Trophoblast cell (in vitro differentiated cells and primary cell): ENCODE results near the gene TROAP.
"Not testable (repeated sequence)": the region's sequence is repeated elsewhere in the genome, so short reads cannot be mapped to it uniquely, and the experiment has no call there.

ENCODE experiments used
- DNase-seq, 2 donors: peaks; one replicate each; pipeline ENCODE4 v3.0.0-alpha.2; 2016
- H2AFZ ChIP-seq: 2 replicates; pipeline ENCODE4 v1.6.1; 2013; ENCODE audit warnings: low read length, moderate library complexity, mild to moderate bottlenecking; ENCODE audit not compliant: insufficient read depth, poor library complexity
- H2AK5ac ChIP-seq: 2 replicates; pipeline ENCODE4 v1.6.1; 2013; ENCODE audit warnings: mild to moderate bottlenecking, low read length
- H2BK120ac ChIP-seq: 2 replicates; pipeline ENCODE4 v1.6.1; 2013; ENCODE audit warnings: low read length, mild to moderate bottlenecking, moderate library complexity; ENCODE audit not compliant: insufficient read depth, poor library complexity
- H2BK12ac ChIP-seq: 2 replicates; pipeline ENCODE4 v1.6.1; 2013; ENCODE audit warnings: mild to moderate bottlenecking, low read length, moderate library complexity
- H2BK5ac ChIP-seq: 2 replicates; pipeline ENCODE4 v1.6.1; 2013; ENCODE audit warnings: low read length, low read depth, moderate library complexity, mild to moderate bottlenecking; ENCODE audit not compliant: poor library complexity
- H3K14ac ChIP-seq: 2 replicates; pipeline ENCODE4 v1.6.1; 2013; ENCODE audit warnings: mild to moderate bottlenecking, low read length
- H3K18ac ChIP-seq: 2 replicates; pipeline ENCODE4 v1.6.1; 2013; ENCODE audit warnings: mild to moderate bottlenecking, low read length
- H3K23ac ChIP-seq: 2 replicates; pipeline ENCODE4 v1.6.1; 2013; ENCODE audit warnings: low read length
- H3K27ac ChIP-seq: 2 replicates; pipeline ENCODE4 v1.5.1; 2013; ENCODE audit warnings: low read depth, mild to moderate bottlenecking, inconsistent platforms, low read length, moderate library complexity
- H3K27me3 ChIP-seq: 2 replicates; pipeline ENCODE4 v1.6.1; 2013; ENCODE audit warnings: inconsistent platforms, mild to moderate bottlenecking, low read length, moderate library complexity; ENCODE audit not compliant: insufficient read depth
- H3K36me3 ChIP-seq, 2 experiments: 1 replicate in 1 of 2; 2 replicates in 1 of 2; pipeline ENCODE4 v1.6.1; 2013; ENCODE audit warnings: low read length in 2 of 2, mild to moderate bottlenecking in 2 of 2, moderate library complexity in 1 of 2; ENCODE audit not compliant: insufficient read depth in 2 of 2, control insufficient read depth in 1 of 2
- H3K4ac ChIP-seq: 2 replicates; pipeline ENCODE4 v1.6.1; 2013; ENCODE audit warnings: low read depth, mild to moderate bottlenecking, low read length, moderate library complexity
- H3K4me1 ChIP-seq, 2 experiments: 1 replicate in 1 of 2; 2 replicates in 1 of 2; pipeline ENCODE4 v1.6.1; 2013; ENCODE audit warnings: low read length in 2 of 2, mild to moderate bottlenecking in 2 of 2, moderate library complexity in 1 of 2; ENCODE audit not compliant: insufficient read depth in 2 of 2, control insufficient read depth in 1 of 2
- H3K4me2 ChIP-seq: 2 replicates; pipeline ENCODE4 v1.6.1; 2013; ENCODE audit warnings: inconsistent platforms, mild to moderate bottlenecking, low read length, moderate library complexity
- H3K4me3 ChIP-seq: 2 replicates; pipeline ENCODE4 v1.5.1; 2013; ENCODE audit warnings: mild to moderate bottlenecking, low read depth, low read length, inconsistent platforms
- H3K79me1 ChIP-seq: one replicate; pipeline ENCODE4 v1.6.1; 2013; ENCODE audit warnings: low read length
- H3K79me2 ChIP-seq: 2 replicates; pipeline ENCODE4 v1.6.1; 2013; ENCODE audit warnings: low read length, mild to moderate bottlenecking; ENCODE audit not compliant: control insufficient read depth, insufficient read depth, poor library complexity
- H3K9ac ChIP-seq: 2 replicates; pipeline ENCODE4 v1.6.1; 2013; ENCODE audit warnings: mild to moderate bottlenecking, low read length
- H3K9me3 ChIP-seq: 2 replicates; pipeline ENCODE4 v1.6.1; 2013; ENCODE audit warnings: low read depth, mild to moderate bottlenecking, control low read depth, inconsistent platforms, low read length; ENCODE audit not compliant: insufficient read depth
- H4K12ac ChIP-seq: 2 replicates; pipeline ENCODE4 v1.6.1; 2013; ENCODE audit warnings: low read depth, mild to moderate bottlenecking, low read length, moderate library complexity
- H4K8ac ChIP-seq: 2 replicates; pipeline ENCODE4 v1.6.1; 2013; ENCODE audit warnings: low read depth, mild to moderate bottlenecking, low read length, moderate library complexity
- H4K91ac ChIP-seq: one replicate; pipeline ENCODE4 v1.6.1; 2013; ENCODE audit warnings: low read depth, mild to moderate bottlenecking, low read length, moderate library complexity
- WGBS: extraction: QIAGEN DNeasy Blood & Tissue Kit; methylation state at CpG from one replicate; pipeline ENCODE4 v1.1.7; 2013; ENCODE audit warnings: missing lambda C conversion rate; ENCODE audit not compliant: insufficient read length, insufficient coverage; ENCODE audit errors: extremely low coverage; 5-methylcytosine and 5-hydroxymethylcytosine counted together

The TROAP gene

DNA sequence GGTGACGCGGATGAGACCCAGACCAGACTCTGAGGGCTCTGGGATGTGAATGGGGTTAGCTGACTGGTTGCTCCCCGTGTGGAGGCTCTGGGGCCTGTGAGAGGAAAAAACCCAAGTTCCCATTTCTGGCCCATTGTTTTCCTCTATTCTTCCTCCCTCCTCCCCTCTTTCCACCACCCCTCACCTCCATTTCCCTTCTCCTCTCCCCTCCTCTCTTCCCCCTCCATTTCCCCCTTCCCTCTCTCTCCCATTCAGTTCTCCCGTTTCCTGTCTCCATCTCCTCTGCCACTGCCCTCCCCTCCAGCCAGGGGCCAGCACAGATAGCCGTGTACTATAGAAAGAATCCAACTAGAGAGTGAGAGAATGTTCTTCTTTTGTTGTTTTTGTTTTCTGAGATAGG lies 40.8 kb upstream of the TROAP start:
- Histone ChIP-seq H3K14ac (no peak overlapping the region), H3K23ac (no peak overlapping the region), H3K4me3 (no peak overlapping the region), H2BK5ac (no peak overlapping the region), H2BK12ac (no peak overlapping the region), H3K79me2 (no peaks in the 10 kb centered on the region), H3K36me3 (no peaks in the 10 kb centered on the region), H3K4ac (no peak overlapping the region), H4K12ac (no peak overlapping the region), H3K79me1 (no peaks in the 10 kb centered on the region), H3K4me1 (peaks cover 2 to 4% of the 10 kb centered on the region in 2 experiments), H3K27ac (no peak overlapping the region), H3K18ac (no peak overlapping the region), H3K4me2 (no peak overlapping the region), H2BK120ac (no peak overlapping the region), H4K8ac (no peak overlapping the region), H3K27me3 (no peaks in the 10 kb centered on the region), H3K9ac (no peak overlapping the region), H2AFZ (no peak overlapping the region), H4K91ac (no peak overlapping the region), H2AK5ac (no peak overlapping the region), H3K9me3 (peaks cover 3% of the 10 kb centered on the region)
- DNase-seq = no peak
- no CpG with 5 or more reads among the region's 5 CpGs for WGBS

DNA sequence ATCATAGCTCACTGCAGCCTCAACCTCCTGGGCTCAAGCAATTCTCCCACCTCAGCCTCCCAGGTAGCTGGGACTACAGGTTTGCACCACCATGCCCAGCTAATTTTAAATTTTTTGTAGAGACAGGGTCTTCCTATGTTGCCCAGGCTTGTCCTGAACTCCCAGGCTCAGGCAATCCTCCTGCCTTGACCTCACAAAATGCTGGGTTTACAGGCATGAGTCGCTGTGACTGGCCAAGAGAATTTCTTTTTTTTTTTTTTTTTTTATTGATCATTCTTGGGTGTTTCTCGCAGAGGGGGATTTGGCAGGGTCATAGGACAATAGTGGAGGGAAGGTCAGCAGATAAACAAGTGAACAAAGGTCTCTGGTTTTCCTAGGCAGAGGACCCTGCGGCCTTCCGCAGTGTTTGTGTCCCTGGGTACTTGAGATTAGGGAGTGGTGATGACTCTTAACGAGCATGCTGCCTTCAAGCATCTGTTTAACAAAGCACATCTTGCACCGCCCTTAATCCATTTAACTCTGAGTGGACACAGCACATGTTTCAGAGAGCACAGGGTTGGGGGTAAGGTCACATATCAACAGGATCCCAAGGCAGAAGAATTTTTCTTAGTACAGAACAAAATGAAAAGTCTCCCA lies 40.2 kb upstream of the TROAP start:
- H4K91ac ChIP-seq, H4K8ac ChIP-seq, H3K36me3 ChIP-seq, H3K4me1 ChIP-seq, H3K4me3 ChIP-seq, H3K9ac ChIP-seq, H2AK5ac ChIP-seq, H3K18ac ChIP-seq, H3K79me1 ChIP-seq, H3K79me2 ChIP-seq, H4K12ac ChIP-seq, H3K23ac ChIP-seq, H2BK120ac ChIP-seq, H3K27ac ChIP-seq, H3K27me3 ChIP-seq, H3K9me3 ChIP-seq, H3K4me2 ChIP-seq, H2BK12ac ChIP-seq, H3K14ac ChIP-seq, DNase-seq, H2BK5ac ChIP-seq, H2AFZ ChIP-seq, H3K4ac ChIP-seq: not testable (repeated sequence)
- WGBS = no CpG with 5 or more reads among the region's 6 CpGs

DNA sequence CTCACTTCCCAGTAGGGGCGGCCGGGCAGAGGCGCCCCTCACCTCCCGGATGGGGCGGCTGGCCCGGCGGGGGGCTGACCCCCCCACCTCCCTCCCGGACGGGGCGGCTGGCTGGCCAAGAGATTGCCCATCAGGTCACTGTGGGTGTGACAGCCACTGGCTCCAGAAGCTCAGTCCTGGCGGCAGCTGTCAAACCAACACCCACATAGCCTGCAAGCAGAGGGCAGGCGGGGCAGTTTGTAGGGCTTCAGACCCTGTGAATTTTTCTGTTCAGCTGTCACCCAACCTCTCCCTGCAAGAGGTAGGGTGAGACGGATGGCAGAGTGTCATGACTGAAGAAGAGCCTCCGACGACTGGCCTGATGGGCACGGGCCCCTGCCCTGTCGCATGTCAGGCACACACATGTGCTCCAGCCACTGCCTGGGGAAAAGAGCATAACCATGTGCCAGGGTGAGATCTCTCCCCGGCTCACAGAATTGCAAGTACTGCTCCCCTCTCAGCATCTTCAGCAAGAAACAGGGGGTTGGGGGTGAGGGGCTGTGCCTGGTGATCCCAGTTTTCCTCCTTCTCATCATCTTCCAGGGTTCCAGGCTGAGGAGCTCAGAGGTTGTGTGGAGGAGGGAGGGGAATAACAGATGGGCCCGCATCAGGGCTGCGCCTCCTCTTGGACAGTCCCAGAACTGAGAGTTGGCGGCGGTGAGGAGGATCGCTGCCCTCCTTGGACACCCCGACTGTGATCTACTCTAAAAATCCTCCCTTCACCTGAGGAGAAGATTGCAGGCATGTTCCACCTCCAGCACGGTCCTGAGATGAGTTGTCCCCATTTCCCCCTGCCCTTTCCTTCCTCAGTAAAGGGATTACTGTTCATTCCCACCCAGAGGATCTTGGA lies 39.3 kb upstream of the TROAP start:
- no peak overlapping the region for H4K12ac ChIP-seq
- H3K9ac ChIP-seq = no peak overlapping the region
- no peak overlapping the region for H2AFZ ChIP-seq
- H3K9me3 ChIP-seq = peaks cover 3% of the 10 kb centered on the region
- H2BK120ac ChIP-seq = no peak overlapping the region
- H4K8ac ChIP-seq = no peak overlapping the region
- H2AK5ac ChIP-seq = no peak overlapping the region
- H2BK5ac ChIP-seq = no peak overlapping the region
- H3K14ac ChIP-seq = no peak overlapping the region
- H3K18ac ChIP-seq = no peak overlapping the region
- DNase-seq = peak in 1 of 2 donors; percentile 50
- H3K4me2 ChIP-seq = no peak overlapping the region
- H3K4ac ChIP-seq = no peak overlapping the region
- no peaks in the 10 kb centered on the region for H3K79me2 ChIP-seq
- no peaks in the 10 kb centered on the region for H3K27me3 ChIP-seq
- H3K27ac ChIP-seq = no peak overlapping the region
- H3K23ac ChIP-seq = no peak overlapping the region
- WGBS = no CpG with 5 or more reads among the region's 25 CpGs
- H3K79me1 ChIP-seq = no peaks in the 10 kb centered on the region
- no peaks in the 10 kb centered on the region for H3K36me3 ChIP-seq
- no peak overlapping the region for H4K91ac ChIP-seq
- no peak overlapping the region for H2BK12ac ChIP-seq
- no peak overlapping the region for H3K4me3 ChIP-seq
- peaks cover 2 to 4% of the 10 kb centered on the region in 2 experiments for H3K4me1 ChIP-seq

- peaks cover 3% of the 10 kb centered on the region for H3K9me3 ChIP-seq
- no peak for DNase-seq
- H3K4me1 ChIP-seq = peaks cover 0 to under 1% of the 10 kb centered on the region in 2 experiments
- H3K27me3 ChIP-seq = no peaks in the 10 kb centered on the region
- H2AK5ac ChIP-seq = no peak overlapping the region
- no peak overlapping the region for H2AFZ ChIP-seq
- no peak overlapping the region for H3K18ac ChIP-seq
- H3K4me2 ChIP-seq = no peak overlapping the region
- no peak overlapping the region for H4K8ac ChIP-seq
- no peak overlapping the region for H3K4me3 ChIP-seq
- H2BK120ac ChIP-seq = no peak overlapping the region
- no peak overlapping the region for H3K23ac ChIP-seq
- H3K36me3 ChIP-seq = no peaks in the 10 kb centered on the region
- no peak overlapping the region for H3K27ac ChIP-seq
- H3K79me1 ChIP-seq = no peaks in the 10 kb centered on the region
- H4K12ac ChIP-seq = no peak overlapping the region
- no peak overlapping the region for H4K91ac ChIP-seq
- H3K79me2 ChIP-seq = no peaks in the 10 kb centered on the region
- no peak overlapping the region for H2BK12ac ChIP-seq
- no peak overlapping the region for H3K4ac ChIP-seq
- no peak overlapping the region for H3K9ac ChIP-seq
- WGBS = no CpG with 5 or more reads among the region's 4 CpGs
- no peak overlapping the region for H3K14ac ChIP-seq
- no peak overlapping the region for H2BK5ac ChIP-seq
These were observed 38.4 kb upstream of the TROAP start for GRCh38 chr12:49284672-49285071.
